ENCODE data around the gene ZNF235.
"Not testable (repeated sequence)": the region's sequence is repeated elsewhere in the genome, so short reads cannot be mapped to it uniquely, and the experiment has no call there.

ZNF235 gene

DNA sequence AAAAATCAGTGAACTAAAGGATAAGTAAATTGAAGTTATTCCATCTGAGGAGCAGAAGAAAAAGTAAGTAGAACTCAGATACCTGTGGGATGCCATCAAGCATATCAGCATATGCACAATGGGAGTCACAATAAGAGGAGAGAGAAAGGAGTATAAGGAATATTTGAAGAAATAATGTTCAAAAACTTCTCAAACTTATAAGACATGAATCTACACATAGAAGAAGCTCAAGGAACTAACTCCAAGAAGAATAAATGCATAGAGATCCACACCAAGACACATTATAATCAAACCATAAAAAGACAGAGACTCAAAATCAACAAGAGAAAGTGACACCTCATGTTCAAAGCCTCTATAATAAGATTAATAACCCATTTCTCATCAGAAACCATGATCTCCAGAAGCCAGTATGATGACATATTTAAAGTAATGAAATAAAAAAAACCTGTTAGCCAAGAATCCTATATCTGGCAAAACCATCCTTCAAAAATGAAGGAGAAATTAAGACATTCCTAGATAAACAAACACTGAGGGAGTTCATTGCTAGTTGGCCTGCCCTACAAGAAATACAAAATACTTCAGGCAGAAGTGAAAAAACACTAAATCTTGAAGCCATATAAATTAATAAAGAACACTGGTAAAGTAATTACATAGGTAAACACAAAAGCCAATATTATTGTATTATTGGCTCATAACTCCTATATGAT lies 49.0 kb downstream of the ZNF235 start:
- no peak for DNase-seq

DNA sequence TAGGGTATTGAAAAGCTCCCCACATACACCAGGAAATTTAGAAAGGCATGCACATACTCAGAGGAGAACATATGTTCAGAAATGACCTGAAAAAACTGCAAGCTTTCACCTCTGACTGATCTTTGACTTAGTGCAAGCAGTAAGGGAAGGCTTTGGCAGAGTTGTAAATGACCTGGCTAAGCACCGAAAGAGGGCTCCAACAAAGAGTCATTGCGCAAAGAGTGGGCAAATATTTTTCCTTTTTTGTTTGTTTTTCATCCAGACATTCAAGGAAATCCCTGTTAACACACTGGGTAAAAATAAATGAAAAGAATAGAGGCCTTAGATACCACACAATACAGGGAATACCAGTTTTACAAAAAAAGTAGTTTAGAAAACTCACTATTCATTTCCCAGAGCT lies 50.3 kb downstream of the ZNF235 start:
- DNase-seq, result no peak

DNA sequence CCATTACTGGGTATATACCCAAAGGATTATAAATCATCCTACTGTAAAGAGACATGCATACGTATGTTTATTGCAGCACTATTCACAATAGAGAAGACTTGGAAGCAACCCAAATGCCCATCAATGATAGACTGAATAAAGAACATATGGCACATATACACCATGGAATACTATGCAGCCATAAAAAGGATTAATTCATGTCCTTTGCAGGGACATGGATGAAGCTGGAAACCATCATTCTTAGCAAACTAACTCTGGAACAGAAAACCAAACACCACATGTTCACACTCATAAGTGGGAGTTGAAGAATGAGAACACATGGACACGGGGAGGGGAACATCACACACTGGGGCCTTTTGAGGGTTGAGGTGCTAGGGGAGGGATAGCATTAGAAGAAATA lies 51.4 kb downstream of the ZNF235 start:
- DNase-seq, result not testable (repeated sequence)

DNA sequence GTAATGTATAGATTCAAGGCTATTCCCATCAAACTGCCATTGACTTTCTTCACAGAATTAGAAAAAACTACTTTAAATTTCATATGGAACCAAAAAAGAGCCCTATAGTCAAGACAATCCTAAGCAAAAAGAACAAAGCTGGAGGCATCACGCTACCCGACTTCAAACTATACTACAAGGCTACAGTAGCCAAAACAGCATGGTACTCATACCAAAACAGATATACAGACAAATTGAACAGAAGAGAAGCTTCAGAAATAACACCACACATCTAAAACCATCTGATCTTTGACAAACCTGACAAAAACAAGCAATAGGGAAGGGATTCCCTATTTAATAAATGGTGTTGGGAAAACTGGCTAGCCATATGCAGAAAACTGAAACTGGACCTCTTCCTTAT lies 52.5 kb downstream of the ZNF235 start:
- DNase-seq, result not testable (repeated sequence)

DNA sequence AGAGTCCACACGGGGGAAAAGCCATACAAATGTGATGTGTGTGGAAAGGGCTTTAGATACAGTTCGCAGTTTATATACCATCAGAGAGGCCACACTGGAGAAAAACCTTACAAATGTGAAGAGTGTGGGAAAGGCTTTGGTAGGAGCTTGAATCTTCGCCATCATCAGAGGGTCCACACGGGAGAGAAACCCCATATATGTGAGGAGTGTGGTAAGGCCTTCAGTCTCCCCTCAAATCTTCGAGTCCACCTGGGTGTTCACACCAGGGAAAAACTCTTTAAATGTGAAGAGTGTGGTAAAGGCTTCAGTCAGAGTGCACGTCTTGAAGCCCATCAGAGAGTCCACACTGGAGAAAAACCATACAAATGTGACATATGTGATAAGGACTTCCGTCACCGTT lies 68.4 kb downstream of the ZNF235 start:
- DNase-seq, result no peak
